HepG2 (cell line): ENCODE data around the gene STKLD1. TPM values are rescaled to one million over a fixed set of nuclear protein-coding genes. Genes with fewer than 3 reads are reported as not detected.

Experiments
- ATAC-seq: fragments of 200-7000 bp; cut with Tn5 transposase; 3 replicates; pipeline ENCODE4 v1.9.1; 2020; ENCODE audit warnings: mild to moderate bottlenecking, moderate library complexity
- BruUV-seq: library from RNA; stranded (reverse); fragments of 400-500 nt; replicated peaks from 2 replicates; lab custom pipeline; 2021; lab: Mats Ljungman, UMichigan
- CTCF ChIA-PET: fragments of 300-600 bp; formaldehyde crosslinking; extraction: SDS; loops from one replicate; lab custom pipeline; 2021; ENCODE audit warnings: low total read pairs, inconsistent platforms, low intra/inter-chr PET ratio; lab: Yijun Ruan, JAX
- POLR2A ChIA-PET: fragments of 350-600 bp; sonication (Branson Sonifier 250); formaldehyde crosslinking; loops from one replicate; lab custom pipeline; 2020; ENCODE audit warnings: antibody characterized with exemption, inconsistent platforms; lab: Yijun Ruan, JAX
- DNase-seq: peaks from one replicate; pipeline ENCODE4 v3.0.0-alpha.2; 2015; ENCODE audit warnings: low spot score
- FAIRE-seq: peaks from 3 replicates; lab custom pipeline; 2011; peaks lifted over from hg19 to GRCh38; lab: Jason Lieb, UNC
- H2AFZ ChIP-seq: one replicate; pipeline ENCODE4 v1.6.1; 2011; ENCODE audit warnings: low read length, inconsistent platforms
- H3K27ac ChIP-seq: fragments of 300-600 bp; 3 replicates; pipeline ENCODE4 v1.8.0; 2011; ENCODE audit warnings: mixed run types, mild to moderate bottlenecking, mixed read lengths, low read length, inconsistent platforms; ENCODE audit not compliant: insufficient read depth; ENCODE audit errors: extremely low read length
- H3K27me3 ChIP-seq, 2 experiments: fragments of 200-600 bp in 1 of 2; 2 replicates in 1 of 2; 3 replicates in 1 of 2; pipeline versions ENCODE4 v1.6.0 to v1.8.0; 2011; ENCODE audit warnings: low read length in 2 of 2, mild to moderate bottlenecking in 2 of 2, moderate library complexity in 2 of 2, inconsistent platforms in 1 of 2; ENCODE audit not compliant: insufficient read depth in 2 of 2, control insufficient read depth in 1 of 2
- H3K36me3 ChIP-seq, 2 experiments: fragments of 200-600 bp in 1 of 2; replicated peaks in 1 of 2; 2 replicates in 1 of 2; 3 replicates in 1 of 2; pipeline versions ENCODE4 v1.5.1 to v1.8.0; 2011; ENCODE audit warnings: low read length in 2 of 2, inconsistent platforms in 1 of 2; ENCODE audit not compliant: insufficient read depth in 2 of 2, control insufficient read depth in 1 of 2
- H3K4me1 ChIP-seq: 2 replicates; pipeline ENCODE4 v1.5.1; 2012; ENCODE audit warnings: low read length, inconsistent platforms; ENCODE audit not compliant: insufficient read depth
- H3K4me2 ChIP-seq: 2 replicates; pipeline ENCODE4 v1.6.0; 2011; ENCODE audit warnings: low read depth, low read length, inconsistent platforms
- H3K4me3 ChIP-seq, 3 experiments: fragments of 200-600 bp in 1 of 3; sonication (generic), shearing (Covaris generic) in 1 of 3; replicated peaks in 1 of 3; 2 replicates each; pipeline ENCODE4 v1.5.1; 2011 to 2016; ENCODE audit warnings: low read length in 3 of 3, inconsistent platforms in 2 of 3, low read depth in 2 of 3, mild to moderate bottlenecking in 2 of 3, control low read depth in 1 of 3, mixed read lengths in 1 of 3; ENCODE audit not compliant: insufficient read depth in 1 of 3
- H3K79me2 ChIP-seq: one replicate; pipeline ENCODE4 v1.6.1; 2011; ENCODE audit warnings: low read length, inconsistent platforms; ENCODE audit not compliant: insufficient read depth
- H3K9ac ChIP-seq: 2 replicates; pipeline ENCODE4 v1.6.0; 2011; ENCODE audit warnings: mild to moderate bottlenecking, low read depth, low read length, inconsistent platforms; ENCODE audit not compliant: insufficient read depth
- H3K9me3 ChIP-seq: 2 replicates; pipeline ENCODE4 v1.5.1; 2012; ENCODE audit warnings: mild to moderate bottlenecking, low read length
- H4K20me1 ChIP-seq: 2 replicates; pipeline ENCODE4 v1.6.0; 2011; ENCODE audit warnings: inconsistent platforms, mild to moderate bottlenecking, low read length, moderate library complexity; ENCODE audit not compliant: insufficient read depth
- AGO2 ChIP-seq: fragments of 200-400 bp; formaldehyde crosslinking; optimal IDR thresholded peaks from 2 replicates; pipeline ENCODE3; 2017; ENCODE audit warnings: mild to moderate bottlenecking, low read depth, low read length, moderate library complexity
- JUND ChIP-seq: sonication (generic); formaldehyde crosslinking; IDR thresholded peaks from 2 replicates; pipeline ENCODE4 v1.8.0; 2022; ENCODE audit warnings: mild to moderate bottlenecking, missing genetic modification reagents
- KDM1A ChIP-seq: IDR thresholded peaks from 2 replicates; pipeline ENCODE4 v1.6.1; 2016; ENCODE audit warnings: missing compliant biosample characterization
- KDM2A ChIP-seq: sonication (generic); formaldehyde crosslinking; IDR thresholded peaks from 2 replicates; pipeline ENCODE4 v1.4.0; 2020; ENCODE audit warnings: low read depth, missing genetic modification reagents, borderline replicate concordance
- MLLT10 ChIP-seq: sonication (generic); formaldehyde crosslinking; IDR thresholded peaks from 2 replicates; pipeline ENCODE4 v1.4.0; 2020; ENCODE audit warnings: missing genetic modification reagents
- MYC ChIP-seq: sonication (generic); formaldehyde crosslinking; IDR thresholded peaks from 2 replicates; pipeline ENCODE4 v1.9.0; 2021; ENCODE audit warnings: missing genetic modification reagents, borderline replicate concordance
- POLR2A ChIP-seq, 2 experiments: IDR thresholded peaks; 2 replicates each; pipeline ENCODE4 v1.6.1; 2011; ENCODE audit warnings: low read depth in 2 of 2, low read length in 2 of 2, mild to moderate bottlenecking in 1 of 2, moderate library complexity in 1 of 2; ENCODE audit not compliant: insufficient read depth in 1 of 2
- TBX2 ChIP-seq: sonication (generic); formaldehyde crosslinking; IDR thresholded peaks from 2 replicates; pipeline ENCODE4 v1.5.0; 2020; ENCODE audit warnings: missing genetic modification reagents, mild to moderate bottlenecking, borderline replicate concordance
- TCF7L2 ChIP-seq: IDR thresholded peaks from 2 replicates; pipeline ENCODE4 v1.6.1; 2011; ENCODE audit warnings: mild to moderate bottlenecking, low read depth, low read length, moderate library complexity
- ZMAT3 ChIP-seq: sonication (generic); formaldehyde crosslinking; conservative IDR thresholded peaks from 2 replicates; pipeline ENCODE4 v1.7.0; 2021; ENCODE audit warnings: missing genetic modification reagents
- ZNF552 ChIP-seq: sonication (generic); formaldehyde crosslinking; IDR thresholded peaks from 2 replicates; pipeline ENCODE4 v1.9.0; 2022; ENCODE audit warnings: missing genetic modification reagents, mild to moderate bottlenecking, borderline replicate concordance
- ZNF768 ChIP-seq: sonication (generic); formaldehyde crosslinking; IDR thresholded peaks from 2 replicates; pipeline ENCODE4 v1.4.0; 2020; ENCODE audit warnings: missing genetic modification reagents
- WGBS: methylation state at CpG from one replicate; pipeline ENCODE4 v1.1.6; 2017; ENCODE audit warnings: low lambda C conversion rate; 5-methylcytosine and 5-hydroxymethylcytosine counted together
- in situ Hi-C: cut with HindIII; loops from 2 replicates; pipeline ENCODE4 v1.10.0; 2017; ENCODE audit warnings: low pct_unique_long_range_greater_than_20kb; ENCODE audit not compliant: extremely low pct_ligation_motif_present
- intact Hi-C: fragments of 100-400 bp; cut with micrococcal nuclease; formaldehyde crosslinking; loops from one replicate; pipeline ENCODE4 v1.10.0; 2022; ENCODE audit not compliant: unreplicated experiment
- polyA plus RNA-seq, 8 experiments: library from polyadenylated mRNA; depleted of rRNA in 3 of 8; stranded (reverse) in 7 of 8; unstranded in 1 of 8; fragments of >200 nt; fragmentation: Illumina TruSeq in 4 of 8; extraction: Trizol in 4 of 8; gene quantifications; 2 replicates each; pipeline versions ENCODE4 v1.2.1 to v1.2.3, GENCODE V29; 2011 to 2016; ENCODE audit warnings: low read depth in 4 of 8, missing spikeins in 1 of 8, mixed read lengths in 1 of 8; ENCODE audit not compliant: insufficient read depth in 1 of 8
- total RNA-seq, 5 experiments: library from RNA; depleted of rRNA; stranded (reverse); fragments of >200 nt; fragmentation: Illumina TruSeq; extraction: Trizol; gene quantifications; 2 replicates each; pipeline ENCODE4 v1.2.3, GENCODE V29; 2016; ENCODE audit warnings: low read depth in 1 of 5

Gene STKLD1
- total and polyA plus RNA-seq, 2 of the 13 experiments (the other 11 are each of a cell fraction or from before 2014, with no cell fraction given), result 1.5 to 2.2 TPM

GRCh38 chr9:133400292-133400691 lies 24.1 kb downstream of the STKLD1 start:
- Histone ChIP-seq H3K79me2 (no peaks in the 10 kb centered on the region), H3K4me3 (no peak overlapping the region), H3K36me3 (peaks cover 3 to 5% of the 10 kb centered on the region in 2 experiments; a peak in 3 of 5 replicates), H3K27me3 (no peaks in the 10 kb centered on the region), H4K20me1 (0 out of 2 replicates have a peak, but pooled peaks cover 4% of the 10 kb centered on the region), H2AFZ (no peak overlapping the region), H3K4me1 (peaks cover 20% of the 10 kb centered on the region), H3K9me3 (no peaks in the 10 kb centered on the region), H3K4me2 (no peak overlapping the region), H3K27ac (no peak overlapping the region), H3K9ac (no peak overlapping the region)
- intact Hi-C loops, result no loop called here
- in situ Hi-C loops, result no loop called here
- TF ChIP-seq KDM1A (CRISPR knock-in tag) (no peak), TCF7L2 (no peak), ZNF768 (CRISPR knock-in tag) (0 out of 2 replicates have a peak, but pooled peaks have one; percentile 12), TBX2 (CRISPR knock-in tag) (no peak), ZNF552 (CRISPR knock-in tag) (no peak), MYC (CRISPR knock-in tag) (no peak), JUND (CRISPR knock-in tag) (no peak), KDM2A (CRISPR knock-in tag) (0 out of 2 replicates have a peak, but pooled peaks have one; percentile 7), AGO2 (peak; percentile 71), MLLT10 (no peak), ZMAT3 (CRISPR knock-in tag) (no peak), POLR2A (IDR thresholded peaks at IDR 0.05; ENCODE audit: insufficient read depth in 1 of 2, low read depth in 2 of 2, low read length in 2 of 2) (peak in 1 of 2 experiments; percentile 38; a peak in 1 of 4 replicates)
- ChIA-PET POLR2A (interaction anchor here (0.6 kb wide), 1 partner anchor 580 kb away, joined by 4 read pairs; no protein-coding TSS in a partner anchor), CTCF (no interaction called here)
- ATAC-seq, result no peak
- 100% methylated on average over 6 of the region's 12 CpGs for WGBS
- DNase-seq, result no peak
- FAIRE-seq, result no peak
- BruUV-seq, result no TSS peak
